Calu3 (cell line): ENCODE measurements around the gene NEK6. TPM values are rescaled to one million over a fixed set of nuclear protein-coding genes. Genes with fewer than 3 reads are reported as not detected.

Experiments
- BruUV-seq: library from RNA; stranded (reverse); fragments of 400-500 nt; replicated peaks from 2 replicates; lab custom pipeline; 2021; lab: Mats Ljungman, UMichigan
- CTCF ChIA-PET: fragments of 300-600 bp; sonication (Branson Sonifier 250); formaldehyde crosslinking; loops from one replicate; lab custom pipeline; 2022; ENCODE audit warnings: antibody characterized with exemption; lab: Charles Lee
- DNase-seq: peaks from one replicate; pipeline ENCODE4 v3.0.0; 2022
- H3K27ac Mint-ChIP-seq: one replicate; pipeline ENCODE4 v1.8.0; 2022; ENCODE audit warnings: mixed read lengths; ENCODE audit not compliant: unreplicated experiment
- H3K27me3 Mint-ChIP-seq: one replicate; pipeline ENCODE4 v1.8.0; 2022; ENCODE audit warnings: mixed read lengths; ENCODE audit not compliant: unreplicated experiment
- H3K36me3 Mint-ChIP-seq: one replicate; pipeline ENCODE4 v1.8.0; 2022; ENCODE audit warnings: mild to moderate bottlenecking, moderate library complexity, mixed read lengths; ENCODE audit not compliant: insufficient read depth, unreplicated experiment
- H3K4me1 Mint-ChIP-seq: one replicate; pipeline ENCODE4 v1.8.0; 2022; ENCODE audit warnings: mild to moderate bottlenecking, low read depth, mixed read lengths; ENCODE audit not compliant: unreplicated experiment
- H3K4me3 Mint-ChIP-seq: one replicate; pipeline ENCODE4 v1.8.0; 2022; ENCODE audit warnings: mild to moderate bottlenecking, low read depth, moderate library complexity, mixed read lengths; ENCODE audit not compliant: unreplicated experiment
- H3K9me3 Mint-ChIP-seq: one replicate; pipeline ENCODE4 v1.8.0; 2022; ENCODE audit warnings: low read depth, mixed read lengths; ENCODE audit not compliant: unreplicated experiment
- intact Hi-C: fragments of 100-400 bp; cut with micrococcal nuclease; formaldehyde crosslinking; loops from one replicate; pipeline ENCODE4 v1.10.0; 2022; ENCODE audit not compliant: unreplicated experiment
- total RNA-seq: library from RNA; stranded (reverse); gene quantifications from 2 replicates; pipeline ENCODE4 v1.2.3, GENCODE V29; 2022
- TF ChIP-seq, protein P1 (sequence below): fragments of 200-600 bp; IDR thresholded peaks from one replicate; pipeline ENCODE4 v1.8.0; 2022; ENCODE audit warnings: antibody characterized with exemption; ENCODE audit not compliant: unreplicated experiment

The NEK6 gene
- total RNA-seq, 1 experiment from 2014 or later = 43.0 TPM

DNA sequence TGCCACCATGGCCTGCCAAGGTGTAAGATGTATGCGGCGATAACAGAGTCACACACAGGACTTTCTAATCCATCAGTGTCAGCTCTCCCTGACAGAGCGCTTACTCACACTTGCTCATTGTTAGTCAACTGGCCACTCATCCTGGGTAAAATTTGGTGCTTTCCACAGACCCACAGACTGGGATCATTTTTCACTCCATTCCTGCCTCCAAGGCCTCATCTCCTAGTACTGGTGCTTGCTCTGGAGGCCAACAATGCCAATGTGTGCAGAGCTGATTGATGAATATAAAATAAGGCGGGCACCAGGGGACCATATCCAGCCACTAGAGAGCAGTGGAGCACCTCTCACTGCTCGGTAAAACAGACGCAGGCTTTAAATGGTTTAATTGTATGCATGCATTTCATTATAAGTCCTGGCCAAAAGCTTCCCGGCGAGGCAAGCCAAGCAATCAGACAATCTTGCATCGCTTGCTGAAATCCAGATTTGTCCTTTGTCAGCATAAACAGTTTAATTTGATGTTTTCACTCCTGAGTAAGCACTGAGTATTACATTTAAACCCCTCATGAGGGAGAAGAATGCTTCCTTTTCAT is 135.2 kb downstream of the NEK6 start:
- intact Hi-C loops = loop anchor here (10.0 kb wide), 1 partner anchor 268 kb away; no protein-coding TSS in a partner anchor
- TF ChIP-seq, protein P1, sequence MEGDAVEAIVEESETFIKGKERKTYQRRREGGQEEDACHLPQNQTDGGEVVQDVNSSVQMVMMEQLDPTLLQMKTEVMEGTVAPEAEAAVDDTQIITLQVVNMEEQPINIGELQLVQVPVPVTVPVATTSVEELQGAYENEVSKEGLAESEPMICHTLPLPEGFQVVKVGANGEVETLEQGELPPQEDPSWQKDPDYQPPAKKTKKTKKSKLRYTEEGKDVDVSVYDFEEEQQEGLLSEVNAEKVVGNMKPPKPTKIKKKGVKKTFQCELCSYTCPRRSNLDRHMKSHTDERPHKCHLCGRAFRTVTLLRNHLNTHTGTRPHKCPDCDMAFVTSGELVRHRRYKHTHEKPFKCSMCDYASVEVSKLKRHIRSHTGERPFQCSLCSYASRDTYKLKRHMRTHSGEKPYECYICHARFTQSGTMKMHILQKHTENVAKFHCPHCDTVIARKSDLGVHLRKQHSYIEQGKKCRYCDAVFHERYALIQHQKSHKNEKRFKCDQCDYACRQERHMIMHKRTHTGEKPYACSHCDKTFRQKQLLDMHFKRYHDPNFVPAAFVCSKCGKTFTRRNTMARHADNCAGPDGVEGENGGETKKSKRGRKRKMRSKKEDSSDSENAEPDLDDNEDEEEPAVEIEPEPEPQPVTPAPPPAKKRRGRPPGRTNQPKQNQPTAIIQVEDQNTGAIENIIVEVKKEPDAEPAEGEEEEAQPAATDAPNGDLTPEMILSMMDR = no peak
- Mint-ChIP-seq H3K4me1 (peaks cover 34% of the 10 kb centered on the region), H3K9me3 (no peaks in the 10 kb centered on the region), H3K27ac (no peak overlapping the region), H3K27me3 (no peaks in the 10 kb centered on the region), H3K4me3 (no peak overlapping the region), H3K36me3 (peaks cover 19% of the 10 kb centered on the region)
- DNase-seq = peak; percentile 44
- CTCF ChIA-PET = interaction anchor here (0.9 to 1.3 kb wide), 2 partner anchors 144 to 315 kb away, joined by 3 to 4 read pairs; no protein-coding TSS in a partner anchor
- BruUV-seq = no TSS peak

DNA sequence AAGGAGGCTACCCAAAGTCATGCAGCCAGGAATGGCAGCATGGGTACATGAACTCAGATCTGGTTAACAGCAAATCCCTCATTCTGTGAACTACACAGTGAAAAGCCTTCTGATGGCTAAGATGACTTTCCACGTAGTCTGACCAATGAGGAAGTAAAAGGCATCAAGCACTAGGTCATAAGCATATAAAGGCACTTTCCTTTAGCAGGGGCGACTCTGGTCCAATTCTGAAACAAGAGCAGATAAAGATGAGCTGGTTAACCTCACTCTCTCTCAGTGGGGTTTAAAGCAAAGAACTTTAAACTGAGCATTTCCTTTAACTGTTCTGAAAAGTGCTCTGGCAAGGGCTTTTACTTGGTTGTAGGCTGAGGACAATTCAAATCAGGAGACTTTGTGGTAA is 136.4 kb downstream of the NEK6 start:
- Mint-ChIP-seq H3K4me3 (no peak overlapping the region), H3K4me1 (peaks cover 22% of the 10 kb centered on the region), H3K27ac (no peak overlapping the region), H3K27me3 (no peaks in the 10 kb centered on the region), H3K9me3 (no peaks in the 10 kb centered on the region), H3K36me3 (peaks cover 19% of the 10 kb centered on the region)
- no TSS peak for BruUV-seq
- TF ChIP-seq, protein P1 = no peak
- intact Hi-C loops = loop anchor here (10.0 kb wide), 1 partner anchor 269 kb away; no protein-coding TSS in a partner anchor
- no peak for DNase-seq
- CTCF ChIA-PET = interaction anchor here (1.2 kb wide), 1 partner anchor 27 kb away, joined by 4 read pairs; no protein-coding TSS in a partner anchor

DNA sequence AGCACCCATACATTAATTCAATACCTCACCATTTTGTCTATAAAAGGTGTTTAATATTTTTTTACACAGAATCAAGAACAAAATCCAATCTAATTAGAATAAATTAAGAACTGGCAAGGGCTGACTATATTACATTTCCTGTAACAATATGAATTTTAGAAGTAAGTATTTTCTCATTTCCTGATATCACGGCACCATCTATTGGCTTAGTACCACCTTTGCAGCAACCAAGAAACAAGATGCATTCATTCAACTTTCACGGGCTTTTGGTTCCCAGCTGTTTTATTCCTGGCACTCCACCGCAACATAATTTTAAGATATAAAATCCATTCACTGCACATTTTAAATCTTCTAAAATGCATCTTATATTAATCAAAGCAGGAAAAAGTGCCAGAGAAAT is 136.8 kb downstream of the NEK6 start:
- CTCF ChIA-PET = interaction anchor here (1.2 kb wide), 1 partner anchor 26 kb away, joined by 4 read pairs; no protein-coding TSS in a partner anchor
- no peak overlapping the region for H3K4me3 Mint-ChIP-seq
- peaks cover 19% of the 10 kb centered on the region for H3K36me3 Mint-ChIP-seq
- no peak overlapping the region for H3K27ac Mint-ChIP-seq
- H3K27me3 Mint-ChIP-seq = no peaks in the 10 kb centered on the region
- no peaks in the 10 kb centered on the region for H3K9me3 Mint-ChIP-seq
- intact Hi-C loops = loop anchor here (10.0 kb wide), 1 partner anchor 270 kb away; no protein-coding TSS in a partner anchor
- BruUV-seq = no TSS peak
- H3K4me1 Mint-ChIP-seq = peaks cover 22% of the 10 kb centered on the region
- TF ChIP-seq, protein P1 = no peak
- no peak for DNase-seq

DNA sequence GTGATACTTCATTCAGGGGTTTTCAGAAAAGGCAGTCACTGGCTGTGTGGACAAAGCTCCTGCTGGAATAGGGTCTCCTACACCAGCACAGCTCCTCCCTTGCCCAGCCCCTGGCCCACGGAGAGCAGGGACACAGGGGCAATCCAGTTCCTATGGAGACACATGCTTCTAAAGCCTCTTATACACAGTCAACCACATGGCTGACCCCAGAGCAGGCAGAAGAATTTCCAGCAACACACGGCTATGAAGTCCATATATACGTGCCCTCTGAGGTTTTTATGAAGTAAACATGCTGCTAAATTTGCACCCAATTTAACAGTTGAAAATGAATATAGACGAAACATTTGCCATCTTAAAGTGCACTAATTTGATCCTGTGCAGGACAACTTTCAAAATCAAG is 138.1 kb downstream of the NEK6 start:
- intact Hi-C loops = loop anchor here (10.0 kb wide), 1 partner anchor 271 kb away; no protein-coding TSS in a partner anchor
- no peaks in the 10 kb centered on the region for H3K27me3 Mint-ChIP-seq
- TF ChIP-seq, protein P1 = no peak
- CTCF ChIA-PET = no interaction called here
- H3K4me3 Mint-ChIP-seq = no peak overlapping the region
- H3K27ac Mint-ChIP-seq = no peak overlapping the region
- no peaks in the 10 kb centered on the region for H3K9me3 Mint-ChIP-seq
- H3K4me1 Mint-ChIP-seq = peaks cover 19% of the 10 kb centered on the region
- no peak for DNase-seq
- no TSS peak for BruUV-seq
- H3K36me3 Mint-ChIP-seq = peaks cover 19% of the 10 kb centered on the region
